Cardiac muscle cell (in vitro differentiated cells and primary cell): ENCODE measurements around the gene ZMYND11. TPM values are rescaled to one million over a fixed set of nuclear protein-coding genes. Genes with fewer than 3 reads are reported as not detected.

Experiments used
- DNase-seq, 2 donors: peaks; one replicate each; pipeline versions ENCODE4 v3.0.0 to v3.0.0-alpha.2; 2010 to 2017; ENCODE audit warnings: low read depth in 1 of 2, low spot score in 1 of 2
- H3K27ac ChIP-seq: fragments of 200-600 bp; sonication (generic); 2 replicates; pipeline ENCODE4 v1.5.1; 2016
- H3K27me3 ChIP-seq: fragments of 200-600 bp; sonication (generic); 2 replicates; pipeline ENCODE4 v1.6.0; 2016; ENCODE audit warnings: control low read depth
- H3K36me3 ChIP-seq: fragments of 200-600 bp; sonication (generic); 2 replicates; pipeline ENCODE4 v1.5.1; 2016; ENCODE audit warnings: control low read depth
- H3K4me1 ChIP-seq: fragments of 200-600 bp; sonication (generic); 2 replicates; pipeline ENCODE4 v1.8.1; 2017; ENCODE audit warnings: low read depth, mild to moderate bottlenecking, mixed run types
- H3K4me3 ChIP-seq: fragments of 200-600 bp; sonication (generic); 2 replicates; pipeline ENCODE4 v1.5.1; 2016; ENCODE audit warnings: mild to moderate bottlenecking
- H3K9me3 ChIP-seq: fragments of 200-600 bp; sonication (generic); 2 replicates; pipeline ENCODE4 v1.5.1; 2017; ENCODE audit warnings: low read depth, mild to moderate bottlenecking, control low read depth
- polyA plus RNA-seq: library from polyadenylated mRNA; unstranded; fragments of >200 nt; fragmentation: Nextera tagmentation; extraction: Ambion mirVana; gene quantifications from 2 replicates; pipeline ENCODE4 v1.2.1, GENCODE V29; 2016
- total RNA-seq: library from RNA; depleted of rRNA; stranded (reverse); fragments of >200 nt; gene quantifications from 2 replicates; pipeline ENCODE4 v1.2.3, GENCODE V29; 2016
- TF ChIP-seq, protein P1 (sequence below): IDR thresholded peaks from 2 replicates; pipeline ENCODE4 v1.5.1; 2012; ENCODE audit warnings: low read depth, mild to moderate bottlenecking, low read length

ZMYND11 gene
- total and polyA plus RNA-seq, 2 experiments from 2014 or later: 34.3 to 65.8 TPM

DNA sequence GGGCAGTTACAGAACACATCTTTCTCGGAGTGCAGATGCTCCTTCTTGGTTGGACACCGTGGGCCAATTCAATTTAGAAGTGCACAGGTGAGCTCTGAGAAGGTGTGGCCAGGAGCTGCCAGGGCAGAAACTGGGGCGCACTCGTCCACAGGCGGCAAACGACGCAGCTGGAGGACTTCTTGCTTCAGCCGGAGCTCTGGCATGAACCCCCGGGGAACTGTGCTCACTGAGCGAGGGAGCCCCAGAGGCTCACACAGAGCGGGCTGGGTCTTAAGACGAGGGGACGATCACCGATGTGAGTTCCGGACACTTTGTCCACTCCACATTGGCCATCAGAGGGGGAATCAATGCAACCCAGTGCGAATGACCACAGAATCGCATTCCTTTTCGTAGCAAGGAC, 140.4 kb downstream of the ZMYND11 start:
- H3K27ac ChIP-seq: no peak overlapping the region
- H3K36me3 ChIP-seq: no peaks in the 10 kb centered on the region
- H3K4me3 ChIP-seq: no peak overlapping the region
- peaks cover 26% of the 10 kb centered on the region for H3K4me1 ChIP-seq
- no peaks in the 10 kb centered on the region for H3K9me3 ChIP-seq
- TF ChIP-seq, protein P1, sequence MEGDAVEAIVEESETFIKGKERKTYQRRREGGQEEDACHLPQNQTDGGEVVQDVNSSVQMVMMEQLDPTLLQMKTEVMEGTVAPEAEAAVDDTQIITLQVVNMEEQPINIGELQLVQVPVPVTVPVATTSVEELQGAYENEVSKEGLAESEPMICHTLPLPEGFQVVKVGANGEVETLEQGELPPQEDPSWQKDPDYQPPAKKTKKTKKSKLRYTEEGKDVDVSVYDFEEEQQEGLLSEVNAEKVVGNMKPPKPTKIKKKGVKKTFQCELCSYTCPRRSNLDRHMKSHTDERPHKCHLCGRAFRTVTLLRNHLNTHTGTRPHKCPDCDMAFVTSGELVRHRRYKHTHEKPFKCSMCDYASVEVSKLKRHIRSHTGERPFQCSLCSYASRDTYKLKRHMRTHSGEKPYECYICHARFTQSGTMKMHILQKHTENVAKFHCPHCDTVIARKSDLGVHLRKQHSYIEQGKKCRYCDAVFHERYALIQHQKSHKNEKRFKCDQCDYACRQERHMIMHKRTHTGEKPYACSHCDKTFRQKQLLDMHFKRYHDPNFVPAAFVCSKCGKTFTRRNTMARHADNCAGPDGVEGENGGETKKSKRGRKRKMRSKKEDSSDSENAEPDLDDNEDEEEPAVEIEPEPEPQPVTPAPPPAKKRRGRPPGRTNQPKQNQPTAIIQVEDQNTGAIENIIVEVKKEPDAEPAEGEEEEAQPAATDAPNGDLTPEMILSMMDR: no peak
- DNase-seq: no peak
- no peaks in the 10 kb centered on the region for H3K27me3 ChIP-seq

DNA sequence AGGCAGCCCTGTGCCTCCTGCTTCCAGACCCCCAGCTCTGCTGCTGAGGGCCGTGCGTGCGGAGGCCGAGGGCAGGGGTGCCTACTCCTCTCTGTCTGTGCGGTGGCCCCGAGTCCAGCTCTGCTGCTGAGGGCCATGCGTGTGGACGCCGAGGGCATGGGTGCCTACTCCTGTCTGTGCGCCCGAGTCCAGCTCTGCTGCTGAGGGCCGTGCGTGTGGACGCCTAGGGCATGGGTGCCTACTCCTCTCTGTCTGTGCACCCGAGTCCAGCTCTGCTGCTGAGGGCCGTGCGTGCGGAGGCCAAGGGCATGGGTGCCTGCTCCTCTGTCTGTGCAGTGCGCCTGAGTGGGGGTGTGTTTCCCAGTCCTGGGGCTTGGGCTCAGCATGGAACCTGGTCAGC, 142.7 kb downstream of the ZMYND11 start:
- Histone ChIP-seq H3K9me3 (no peaks in the 10 kb centered on the region), H3K4me1 (peaks cover 26% of the 10 kb centered on the region), H3K4me3 (no peak overlapping the region), H3K27ac (no peak overlapping the region), H3K27me3 (no peaks in the 10 kb centered on the region), H3K36me3 (no peaks in the 10 kb centered on the region)
- no peak for DNase-seq
- TF ChIP-seq, protein P1: no peak

DNA sequence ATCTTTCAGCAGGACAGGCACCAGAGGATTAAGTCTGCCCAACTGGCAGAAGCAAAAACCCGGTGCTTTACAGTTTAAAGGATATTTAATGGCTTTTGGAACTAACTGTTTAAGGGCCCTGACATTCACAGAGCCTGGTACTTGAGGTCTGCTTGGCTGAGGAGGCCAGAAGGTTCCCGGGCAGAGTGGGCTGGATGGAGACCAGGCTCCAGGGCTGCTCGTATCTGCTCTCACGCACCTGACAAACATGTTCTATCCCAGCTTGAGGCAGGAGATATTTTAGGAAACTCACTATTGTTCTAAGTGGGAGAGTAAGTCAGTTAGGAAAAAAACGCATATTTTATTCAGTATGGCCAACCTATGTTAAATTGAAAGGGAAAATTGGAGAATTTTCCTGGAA, 143.5 kb downstream of the ZMYND11 start:
- Histone ChIP-seq H3K36me3 (no peaks in the 10 kb centered on the region), H3K27ac (peak overlapping the region; percentile 25), H3K4me1 (peaks cover 26% of the 10 kb centered on the region), H3K9me3 (no peaks in the 10 kb centered on the region), H3K4me3 (no peak overlapping the region), H3K27me3 (no peaks in the 10 kb centered on the region)
- DNase-seq: peak in 1 of 2 donors; percentile 25
- TF ChIP-seq, protein P1: no peak

DNA sequence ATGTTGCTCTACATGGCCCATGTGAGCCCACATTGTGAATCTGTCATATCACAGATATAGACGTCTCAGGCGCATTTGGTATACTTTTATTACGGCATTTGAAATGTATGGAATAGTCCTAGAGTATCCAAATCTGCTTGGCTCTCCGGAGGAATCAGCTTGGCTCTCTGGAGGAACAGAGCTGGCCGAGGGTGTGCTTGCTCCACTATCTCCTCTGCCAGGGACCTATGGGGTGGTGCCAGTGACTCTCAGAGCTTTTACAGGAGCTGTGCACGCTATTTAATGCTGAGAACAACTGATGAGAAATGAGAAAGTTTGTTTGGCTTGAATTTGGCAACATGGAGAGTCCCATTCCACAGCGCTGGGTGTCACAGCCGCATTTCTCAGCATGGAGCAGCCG, 144.0 kb downstream of the ZMYND11 start:
- Histone ChIP-seq H3K27ac (peak overlapping the region; percentile 25), H3K36me3 (no peaks in the 10 kb centered on the region), H3K27me3 (no peaks in the 10 kb centered on the region), H3K9me3 (no peaks in the 10 kb centered on the region), H3K4me1 (peaks cover 26% of the 10 kb centered on the region), H3K4me3 (no peak overlapping the region)
- DNase-seq: no peak
- TF ChIP-seq, protein P1: no peak

DNA sequence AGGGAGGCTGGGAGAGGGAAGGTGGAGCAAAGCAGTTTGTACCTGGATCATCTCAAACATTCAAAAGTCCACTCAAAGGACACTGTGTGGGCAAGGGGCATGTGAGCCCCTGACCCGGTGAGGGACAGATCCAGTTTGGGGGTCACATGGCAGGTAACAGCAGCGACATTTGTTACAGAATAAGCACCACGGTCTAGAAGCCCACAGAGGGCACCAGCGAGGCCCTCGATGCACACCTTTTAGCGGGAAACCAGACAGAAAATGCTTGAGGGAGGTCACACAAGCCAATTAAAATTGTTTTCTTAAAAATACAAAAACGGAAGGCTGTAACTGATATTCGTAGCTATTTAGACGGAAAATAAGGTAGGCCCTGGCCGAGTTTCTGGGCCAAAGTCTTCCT, 144.4 kb downstream of the ZMYND11 start:
- H3K27me3 ChIP-seq: no peaks in the 10 kb centered on the region
- no peaks in the 10 kb centered on the region for H3K9me3 ChIP-seq
- H3K36me3 ChIP-seq: no peaks in the 10 kb centered on the region
- DNase-seq: no peak
- no peak overlapping the region for H3K4me3 ChIP-seq
- H3K4me1 ChIP-seq: peaks cover 22% of the 10 kb centered on the region
- TF ChIP-seq, protein P1: no peak
- H3K27ac ChIP-seq: no peak overlapping the region
